ENCODE data around the gene SUGCT. TPM values are rescaled to one million over a fixed set of nuclear protein-coding genes. Genes with fewer than 3 reads are reported as not detected.
"Not testable (repeated sequence)": the region's sequence is repeated elsewhere in the genome, so short reads cannot be mapped to it uniquely, and the experiment has no call there.

Gene SUGCT
- polyA plus RNA-seq, 5 donors = 2.3 to 4.6 (median 3.2) TPM

GRCh38 chr7:40402661-40403060, 267.9 kb downstream of the SUGCT start:
- DNase-seq = no peak

- no peak for DNase-seq
These were observed 269.1 kb downstream of the SUGCT start for GRCh38 chr7:40403703-40404476.

DNA sequence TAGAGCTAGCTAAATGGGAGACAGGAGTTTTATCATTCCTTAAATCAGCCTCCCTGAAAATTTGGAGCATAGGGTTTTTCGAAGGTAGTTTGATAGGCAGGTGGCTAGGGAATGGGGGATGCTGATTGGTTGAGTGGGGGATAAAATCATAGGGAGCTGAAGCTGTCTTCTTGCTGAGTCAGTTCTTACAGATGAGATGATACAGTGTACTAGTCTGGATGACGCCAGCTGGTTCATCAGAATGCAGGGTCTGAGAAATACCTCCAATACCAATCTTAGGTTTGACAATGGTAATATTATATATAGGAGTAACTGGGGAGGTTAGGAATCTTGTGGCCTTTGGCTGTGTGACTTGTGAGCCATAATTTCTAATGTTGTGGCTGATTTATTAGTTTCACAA, 271.2 kb downstream of the SUGCT start:
- no peak for DNase-seq

GRCh38 chr7:40412323-40412722, 277.5 kb downstream of the SUGCT start:
- no peak for DNase-seq

DNA sequence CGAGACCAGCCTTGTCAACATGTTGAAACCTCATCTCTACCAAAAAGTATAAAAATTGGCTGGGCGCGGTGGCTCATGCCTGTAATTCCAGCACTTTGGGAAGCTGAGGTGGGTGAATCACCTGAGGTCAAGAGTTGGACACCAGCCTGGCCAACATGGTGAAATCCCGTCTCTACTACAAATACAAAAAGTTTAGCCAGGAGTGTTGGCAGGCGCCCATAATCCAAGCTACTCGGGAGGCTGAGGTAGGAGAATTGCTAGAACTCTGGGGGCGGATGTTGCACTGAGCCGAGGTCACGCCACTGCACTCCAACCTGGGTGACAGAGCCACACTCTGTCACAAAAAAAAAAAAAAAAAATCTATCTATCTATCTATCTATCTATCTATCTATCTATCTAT, 279.9 kb downstream of the SUGCT start:
- DNase-seq = not testable (repeated sequence)

DNA sequence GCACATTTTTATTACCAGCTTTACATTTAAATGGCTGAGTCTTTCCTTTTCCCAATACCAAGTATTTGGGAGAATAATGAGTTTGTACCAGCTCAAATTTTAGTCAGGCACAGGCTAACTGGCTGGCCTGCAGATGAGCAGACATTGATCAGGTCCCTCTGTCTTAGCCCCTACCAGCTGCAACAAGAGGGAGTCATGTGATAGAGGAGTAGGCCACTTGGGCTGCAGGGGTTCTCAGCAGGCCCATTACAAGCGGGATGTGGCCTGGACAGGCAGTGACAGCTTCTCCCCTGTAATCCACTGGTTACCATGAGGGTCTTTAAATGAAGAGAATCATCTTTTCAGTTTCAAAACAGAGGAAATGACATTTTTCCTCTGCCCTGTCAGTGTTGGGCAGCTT, 283.6 kb downstream of the SUGCT start:
- DNase-seq = no peak

GRCh38 chr7:40418983-40419382, 284.2 kb downstream of the SUGCT start:
- no peak for DNase-seq

GRCh38 chr7:40419806-40420205, 285.0 kb downstream of the SUGCT start:
- DNase-seq = peak in 1 of 2 donors; percentile 2

GRCh38 chr7:40421433-40421832, 286.6 kb downstream of the SUGCT start:
- DNase-seq = no peak

- DNase-seq = no peak
These were observed 290.9 kb downstream of the SUGCT start for GRCh38 chr7:40425696-40426095.

DNA sequence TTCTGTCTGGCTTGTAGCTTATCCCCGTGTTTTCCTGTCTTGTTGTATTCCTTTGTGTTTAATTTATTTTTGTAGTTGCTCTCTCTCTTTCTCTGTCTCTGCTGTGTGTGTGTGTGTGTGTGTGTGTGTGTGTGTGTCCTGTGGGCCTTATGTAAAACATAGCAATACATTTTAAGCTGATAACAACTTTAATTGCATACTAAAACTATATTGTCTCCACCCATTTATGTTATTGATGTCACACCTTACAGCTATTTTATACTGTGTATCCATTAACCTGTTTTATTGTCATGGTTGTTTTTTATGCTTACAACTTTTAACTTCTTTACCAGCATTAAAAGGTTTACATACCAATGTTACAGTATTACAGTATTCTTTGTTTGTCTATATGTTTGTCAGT, 293.6 kb downstream of the SUGCT start:
- no peak for DNase-seq

DNA sequence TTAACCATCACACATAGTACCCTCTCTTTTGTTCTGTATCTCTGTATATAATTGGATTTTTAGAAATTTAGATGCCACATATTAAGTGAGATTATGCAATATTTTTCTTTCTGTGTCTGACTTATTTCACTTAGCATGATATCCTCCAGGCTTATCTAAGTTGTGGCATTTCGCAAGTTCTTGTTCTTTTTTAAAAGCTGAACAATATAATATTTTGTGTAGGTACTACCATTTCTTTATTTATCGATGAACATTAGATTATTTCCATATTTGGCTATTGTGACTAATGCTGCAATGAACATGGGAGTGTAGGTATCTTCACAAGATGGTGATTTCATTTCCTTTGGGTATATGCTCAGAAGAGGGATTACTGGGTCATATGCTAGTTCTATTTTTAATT, 295.0 kb downstream of the SUGCT start:
- DNase-seq = no peak

DNA sequence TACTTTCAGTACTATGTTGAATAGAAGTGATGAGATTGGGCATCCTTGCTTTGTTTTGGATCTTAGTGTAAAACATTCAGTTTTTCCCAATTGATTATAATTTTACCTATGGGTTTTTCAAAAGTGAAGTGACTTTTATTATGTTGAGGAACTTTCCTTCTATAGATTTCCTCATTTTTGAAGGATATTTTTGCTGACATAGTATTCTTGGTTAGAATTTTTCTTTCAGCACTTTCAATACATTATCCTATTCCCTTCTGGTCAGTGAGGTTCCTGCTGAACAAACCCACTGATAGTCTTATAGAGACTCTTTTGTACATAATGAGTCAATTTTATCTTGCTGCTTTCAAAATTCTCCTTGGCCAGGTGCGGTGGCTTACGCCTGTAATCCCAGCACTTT, 297.2 kb downstream of the SUGCT start:
- no peak for DNase-seq

DNA sequence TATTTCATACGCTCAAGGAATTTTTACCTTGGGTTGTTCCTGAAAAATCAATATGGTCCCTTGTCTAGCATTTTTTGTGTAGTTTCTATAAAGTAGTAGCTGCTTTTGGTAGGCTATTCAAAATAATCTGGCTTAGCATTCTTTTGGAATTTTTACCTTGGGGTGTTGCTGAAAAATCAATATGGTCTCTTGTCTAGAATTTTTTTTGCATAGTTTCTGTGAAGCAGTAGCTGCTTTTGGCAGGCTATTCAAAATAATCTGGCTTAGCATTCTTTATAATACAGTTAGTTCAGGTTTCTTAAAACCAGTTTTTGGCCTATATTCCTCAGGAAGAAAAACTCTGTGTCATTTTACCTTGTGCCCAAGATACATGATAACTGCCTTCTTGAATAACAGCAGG, 301.9 kb downstream of the SUGCT start:
- DNase-seq = no peak

DNA sequence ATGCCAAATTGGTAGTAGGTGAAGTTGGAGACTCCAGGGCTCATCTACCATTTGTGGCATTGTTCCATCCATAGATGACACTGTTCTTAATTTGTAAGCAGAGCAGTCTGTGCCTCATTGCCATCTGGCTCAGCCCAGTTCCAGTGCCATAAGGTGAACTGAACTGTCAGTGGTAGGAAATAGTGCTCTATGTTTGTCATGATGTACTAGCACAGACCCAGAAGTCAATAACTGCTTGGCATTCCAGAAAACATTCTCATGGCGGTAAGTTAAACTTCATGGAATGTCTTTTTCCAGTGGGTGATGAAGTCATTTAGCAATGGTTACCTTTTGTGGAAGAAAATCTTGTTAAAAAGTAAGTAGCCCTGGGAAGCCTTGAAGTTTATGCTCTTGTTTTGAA, 302.7 kb downstream of the SUGCT start:
- DNase-seq = no peak

DNA sequence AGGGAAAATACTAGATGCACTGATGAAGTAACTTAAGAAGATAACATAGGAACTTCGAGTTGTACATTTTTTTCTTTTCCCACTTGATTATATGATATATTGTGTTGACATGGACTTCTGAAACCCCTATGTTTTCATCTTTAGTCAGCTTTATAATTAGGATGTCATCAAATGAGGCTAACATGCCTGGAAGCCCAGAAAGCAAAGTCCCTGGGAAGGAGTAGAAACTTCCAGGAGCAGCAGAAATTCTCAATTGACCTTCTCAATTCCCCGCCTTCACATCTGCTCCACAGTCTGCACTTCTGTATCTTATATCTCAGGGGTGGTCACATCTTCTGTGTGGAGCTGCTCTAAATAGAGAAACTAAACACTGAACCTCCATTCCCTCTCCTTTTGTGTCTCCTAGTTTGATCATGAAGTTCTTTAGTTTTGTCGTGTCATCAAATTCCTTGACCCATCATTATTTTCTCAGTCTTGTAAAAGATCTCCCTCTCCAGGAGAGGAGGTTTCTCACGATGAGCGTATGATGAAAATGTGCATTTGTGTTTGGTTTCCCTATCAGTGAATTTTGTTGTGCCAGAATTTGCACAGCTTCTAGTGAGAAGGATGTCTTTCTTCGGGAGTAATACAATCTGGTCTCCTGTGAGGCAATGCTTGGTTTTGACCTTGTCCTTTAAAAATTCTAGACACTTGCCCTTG, 303.3 kb downstream of the SUGCT start:
- DNase-seq = no peak

GRCh38 chr7:40439686-40440085, 304.9 kb downstream of the SUGCT start:
- DNase-seq = no peak

DNA sequence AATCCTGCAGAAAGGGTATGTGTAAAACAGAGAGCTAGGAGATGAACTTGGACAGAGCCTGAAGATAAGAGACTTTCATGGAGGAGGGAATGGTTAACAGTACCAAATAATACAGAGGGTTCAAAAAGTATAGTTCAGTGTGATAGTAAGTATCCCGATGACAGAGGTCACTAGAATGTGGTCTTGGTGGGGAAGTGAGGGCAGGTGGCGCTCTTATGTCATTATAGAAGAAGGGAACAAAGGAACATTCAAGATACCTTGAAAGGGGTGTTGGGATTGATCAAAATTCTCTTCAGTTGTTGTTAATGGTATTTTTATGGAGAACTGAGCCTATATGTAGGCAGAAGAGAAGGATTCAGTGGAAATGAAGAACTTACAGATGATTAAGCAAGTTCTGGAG, 312.5 kb downstream of the SUGCT start:
- DNase-seq = no peak

GRCh38 chr7:40455485-40455884, 320.7 kb downstream of the SUGCT start:
- peak in 1 of 2 donors; percentile 27 for DNase-seq

DNA sequence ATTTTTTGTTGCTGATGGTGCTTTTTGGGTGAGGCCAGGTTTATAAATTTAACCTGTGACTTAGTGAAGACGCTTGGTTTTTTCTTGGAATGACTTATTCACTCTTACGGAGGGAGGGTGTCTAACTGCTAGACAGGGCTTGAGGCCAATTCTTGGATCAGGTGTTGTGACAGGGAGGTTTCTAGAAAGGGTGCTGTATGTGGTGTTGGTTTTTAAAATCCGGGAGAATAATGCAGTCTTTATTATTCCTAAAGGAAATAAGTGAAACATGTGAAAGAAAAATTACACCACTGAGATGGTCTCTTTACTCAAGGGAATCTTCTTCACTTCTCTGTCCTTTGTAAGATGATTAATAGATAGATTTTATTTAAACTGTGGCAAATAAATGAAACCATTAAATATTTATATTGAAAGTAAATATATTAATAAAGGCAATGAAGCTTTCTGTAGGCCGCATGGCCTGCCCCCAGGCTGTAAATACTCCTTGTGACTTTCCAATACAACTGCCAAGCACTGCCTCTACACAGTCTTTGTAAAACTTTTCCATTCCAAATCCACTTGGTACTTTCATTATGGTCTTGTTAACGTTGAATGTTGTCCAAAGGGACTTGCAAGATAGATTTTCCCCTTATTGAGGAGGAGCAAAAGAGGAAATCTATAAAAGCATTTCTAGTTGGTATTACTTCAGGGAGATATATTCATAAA, 323.1 kb downstream of the SUGCT start:
- DNase-seq = no peak

DNA sequence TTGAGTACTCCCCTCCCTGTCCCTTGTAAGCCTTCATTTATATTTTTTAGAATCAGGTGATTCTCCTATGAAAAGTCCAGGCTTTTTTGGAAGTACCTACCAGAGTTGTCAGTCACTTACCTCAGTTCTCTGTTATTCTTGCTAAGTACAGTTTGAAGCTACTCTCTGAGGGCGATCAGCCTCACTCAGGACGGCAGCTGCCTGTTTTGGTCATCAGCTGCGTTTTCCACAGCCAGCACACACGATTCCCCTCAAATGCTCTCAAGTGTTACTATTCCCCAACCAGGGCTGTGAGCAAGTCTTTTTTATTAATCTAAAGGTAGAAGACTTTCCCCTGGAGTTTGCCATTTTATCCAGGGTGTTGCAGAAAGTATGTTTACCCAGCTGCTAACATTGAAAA, 328.6 kb downstream of the SUGCT start:
- DNase-seq = no peak

DNA sequence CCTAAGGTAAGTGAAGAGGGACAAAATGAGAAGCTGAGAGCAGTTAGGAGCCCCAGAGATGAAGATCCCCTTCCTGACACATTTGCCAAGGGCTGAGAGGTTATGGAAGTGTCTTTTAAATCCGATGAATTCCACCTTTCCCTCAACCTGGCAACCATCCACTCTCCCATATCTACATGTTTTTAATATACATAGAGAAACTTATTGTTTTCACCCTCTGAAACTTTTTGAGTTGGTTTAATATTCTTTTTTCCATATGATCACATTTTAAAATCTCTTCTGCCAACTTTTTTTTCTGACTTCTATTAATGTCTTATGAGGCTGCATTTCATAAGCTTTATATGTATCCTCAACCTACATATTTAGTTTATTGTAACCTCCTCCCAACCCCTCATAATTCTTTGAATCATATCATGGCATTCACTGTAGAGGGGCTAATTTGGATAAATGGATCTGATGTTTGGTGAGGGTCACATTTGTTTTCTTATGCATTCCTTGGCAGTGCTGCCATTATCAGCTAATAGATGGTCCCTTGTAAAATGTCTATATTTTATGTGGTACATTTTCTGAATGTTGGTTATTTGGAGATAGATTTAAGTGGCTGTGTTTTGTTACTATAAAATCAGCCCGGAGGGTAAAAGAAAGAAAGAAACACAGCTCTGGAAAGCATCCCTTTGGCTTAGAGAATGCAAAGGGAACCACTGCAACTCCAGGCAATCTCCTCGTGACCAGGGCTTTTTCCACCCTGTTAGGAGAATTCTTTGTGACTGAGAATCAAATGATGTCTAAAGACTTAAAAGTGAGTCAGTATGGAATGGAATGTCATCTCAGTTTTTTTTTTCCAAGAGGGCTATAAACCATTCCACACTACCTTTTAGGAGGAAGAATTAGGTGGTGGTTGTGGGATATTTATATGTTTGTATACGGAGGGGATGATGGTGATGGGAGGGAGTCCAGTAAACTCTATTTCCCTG, 334.4 kb downstream of the SUGCT start:
- DNase-seq = no peak
